HCT116 (cell line): ENCODE results near the gene ADGRV1. TPM values are rescaled to one million over a fixed set of nuclear protein-coding genes. Genes with fewer than 3 reads are reported as not detected.

Experiments
- ATAC-seq: fragments of 200-7000 bp; cut with Tn5 transposase; 2 replicates; pipeline ENCODE4 v1.9.1; 2020; ENCODE audit warnings: mild to moderate bottlenecking, moderate library complexity
- BruUV-seq: library from RNA; stranded (reverse); fragments of 400-500 nt; replicated peaks from 2 replicates; lab custom pipeline; 2021; lab: Mats Ljungman, UMichigan
- CTCF ChIA-PET: fragments of 300-600 bp; sonication (Branson Sonifier 250); formaldehyde crosslinking; loops from one replicate; lab custom pipeline; 2021; ENCODE audit warnings: antibody characterized with exemption; lab: Charles Lee
- POLR2A ChIA-PET: fragments of 300-600, 350-600 bp; sonication (Branson Sonifier 250); formaldehyde crosslinking; loops from one replicate; lab custom pipeline; 2021; ENCODE audit warnings: antibody characterized with exemption; lab: Charles Lee
- RAD21 ChIA-PET, 2 experiments: fragments of 300-600 bp; sonication (Branson Sonifier 250); formaldehyde crosslinking; loops; one replicate each; lab custom pipeline; 2023; ENCODE audit warnings: low total read pairs in 2 of 2; ENCODE audit not compliant: uncharacterized antibody in 2 of 2, unreplicated experiment in 2 of 2, low non-redundant PET in 1 of 2; lab: Charles Lee
- DNase-seq: peaks from one replicate; pipeline ENCODE4 v3.0.0-alpha.2; 2010; ENCODE audit warnings: low read depth, low spot score
- H2AFZ ChIP-seq: fragments of 200-600 bp; shearing (Covaris generic), sonication (generic); 2 replicates; pipeline ENCODE4 v1.6.1; 2017; ENCODE audit warnings: low read depth, mixed run types, mixed read lengths, antibody characterized with exemption, low read length; ENCODE audit not compliant: poor library complexity, severe bottlenecking
- H3K27ac ChIP-seq: 2 replicates; pipeline ENCODE4 v1.5.1; 2012; ENCODE audit warnings: low read depth, low read length
- H3K27me3 ChIP-seq: fragments of 200-600 bp; sonication (generic); 2 replicates; pipeline ENCODE4 v1.6.1; 2016; ENCODE audit warnings: mixed run types, low read length, mixed read lengths; ENCODE audit not compliant: insufficient read depth
- H3K36me3 ChIP-seq, 2 experiments: fragments of 200-500 bp in 1 of 2; fragments of 200-600 bp in 1 of 2; sonication (Bioruptor generic) in 1 of 2; sonication (generic) in 1 of 2; 2 replicates each; pipeline versions ENCODE4 v1.5.1 to v1.6.1; 2014 to 2016; ENCODE audit warnings: low read length in 2 of 2, inconsistent platforms in 1 of 2, mixed read lengths in 1 of 2, mixed run types in 1 of 2; ENCODE audit not compliant: insufficient read depth in 2 of 2, control insufficient read depth in 1 of 2
- H3K4me1 ChIP-seq, 2 experiments: fragments of 200-600 bp in 1 of 2; sonication (generic) in 1 of 2; 2 replicates each; pipeline versions ENCODE4 v1.5.1 to v1.6.1; 2012 to 2017; ENCODE audit warnings: low read length in 2 of 2, inconsistent platforms in 1 of 2, mild to moderate bottlenecking in 1 of 2, mixed read lengths in 1 of 2, mixed run types in 1 of 2, moderate library complexity in 1 of 2; ENCODE audit not compliant: insufficient read depth in 2 of 2, control insufficient read depth in 1 of 2
- H3K4me2 ChIP-seq: fragments of 200-600 bp; sonication (generic); 2 replicates; pipeline ENCODE4 v1.6.1; 2017; ENCODE audit warnings: mixed run types, low read length, mixed read lengths
- H3K4me3 ChIP-seq, 2 experiments: fragments of 200-600 bp in 1 of 2; sonication (generic) in 1 of 2; replicated peaks in 1 of 2; 2 replicates each; pipeline ENCODE4 v1.5.1; 2011 to 2016; ENCODE audit warnings: low read length in 2 of 2, control low read depth in 1 of 2, low read depth in 1 of 2, mild to moderate bottlenecking in 1 of 2, mixed read lengths in 1 of 2, mixed run types in 1 of 2
- H3K79me2 ChIP-seq: fragments of 200-600 bp; sonication (generic); 2 replicates; pipeline ENCODE4 v1.6.1; 2017; ENCODE audit warnings: mild to moderate bottlenecking, mixed run types, low read length, moderate library complexity, mixed read lengths; ENCODE audit not compliant: insufficient read depth
- H3K9ac ChIP-seq: fragments of 200-600 bp; sonication (generic); 2 replicates; pipeline ENCODE4 v1.6.1; 2016; ENCODE audit warnings: low read length, mixed read lengths
- H3K9me2 ChIP-seq: fragments of 200-600 bp; sonication (generic), shearing (Covaris generic); 2 replicates; pipeline ENCODE4 v1.6.1; 2017; ENCODE audit warnings: mixed run types, mild to moderate bottlenecking, moderate library complexity; ENCODE audit not compliant: insufficient read depth
- H3K9me3 ChIP-seq, 2 experiments: fragments of 200-500 bp in 1 of 2; fragments of 200-600 bp in 1 of 2; sonication (Bioruptor generic) in 1 of 2; sonication (generic) in 1 of 2; 2 replicates each; pipeline ENCODE4 v1.6.1; 2014 to 2017; ENCODE audit warnings: low read length in 2 of 2, mixed read lengths in 2 of 2, inconsistent platforms in 1 of 2, low read depth in 1 of 2, mild to moderate bottlenecking in 1 of 2, mixed run types in 1 of 2, moderate library complexity in 1 of 2; ENCODE audit not compliant: control insufficient read depth in 1 of 2, insufficient read depth in 1 of 2
- H4K20me1 ChIP-seq: fragments of 200-600 bp; sonication (generic), shearing (Covaris generic); 2 replicates; pipeline ENCODE4 v1.6.1; 2017; ENCODE audit warnings: mixed run types, mild to moderate bottlenecking, moderate library complexity; ENCODE audit not compliant: insufficient read depth
- ATF3 ChIP-seq: IDR thresholded peaks from 2 replicates; pipeline ENCODE4 v1.6.1; 2012
- CEBPB ChIP-seq: IDR thresholded peaks from 2 replicates; pipeline ENCODE4 v1.6.1; 2012; ENCODE audit warnings: low read depth
- CTCF ChIP-seq, 3 experiments: fragments of 200-600 bp in 1 of 3; sonication (generic) in 1 of 3; IDR thresholded peaks in 2 of 3; conservative IDR thresholded peaks in 1 of 3; 2 replicates each; pipeline ENCODE4 v1.5.1; 2012 to 2017; ENCODE audit warnings: low read depth in 2 of 3, low read length in 2 of 3, antibody characterized with exemption in 1 of 3, borderline replicate concordance in 1 of 3, control low read depth in 1 of 3, mild to moderate bottlenecking in 1 of 3, mixed read lengths in 1 of 3, mixed run types in 1 of 3, moderate library complexity in 1 of 3; ENCODE audit not compliant: insufficient read depth in 1 of 3
- ELF1 ChIP-seq: IDR thresholded peaks from 2 replicates; pipeline ENCODE4 v1.6.1; 2012; ENCODE audit warnings: low read depth, borderline replicate concordance
- FOSL1 ChIP-seq: IDR thresholded peaks from 2 replicates; pipeline ENCODE4 v1.6.1; 2012; ENCODE audit warnings: low read depth
- JUND ChIP-seq: IDR thresholded peaks from 2 replicates; pipeline ENCODE4 v1.6.1; 2012
- POLR2A ChIP-seq: IDR thresholded peaks from 2 replicates; pipeline ENCODE4 v1.7.0; 2011; ENCODE audit warnings: borderline replicate concordance; ENCODE audit not compliant: insufficient read depth, insufficient read length; ENCODE audit errors: extremely low read depth
- RAD21 ChIP-seq: IDR thresholded peaks from 2 replicates; pipeline ENCODE4 v1.6.1; 2012; ENCODE audit warnings: low read depth, mild to moderate bottlenecking
- SIN3A ChIP-seq: IDR thresholded peaks from 2 replicates; pipeline ENCODE4 v1.6.1; 2012; ENCODE audit warnings: low read depth
- SRF ChIP-seq: IDR thresholded peaks from 2 replicates; pipeline ENCODE4 v1.6.1; 2012; ENCODE audit warnings: low read depth
- TCF7L2 ChIP-seq: IDR thresholded peaks from 2 replicates; pipeline ENCODE4 v1.7.0; 2011; ENCODE audit warnings: borderline replicate concordance, inconsistent platforms; ENCODE audit not compliant: insufficient read depth, insufficient read length; ENCODE audit errors: extremely low read depth
- YY1 ChIP-seq: IDR thresholded peaks from 2 replicates; pipeline ENCODE4 v1.6.1; 2011; ENCODE audit warnings: low read length, low read depth, moderate library complexity, mild to moderate bottlenecking; ENCODE audit not compliant: insufficient replicate concordance; ENCODE audit errors: extremely low read depth
- ZBTB33 ChIP-seq: IDR thresholded peaks from 2 replicates; pipeline ENCODE4 v1.6.1; 2011; ENCODE audit warnings: mild to moderate bottlenecking, low read length, moderate library complexity; ENCODE audit not compliant: insufficient replicate concordance; ENCODE audit errors: extremely low read depth
- ZNF274 ChIP-seq: fragments of 200-500 bp; sonication (Bioruptor generic); IDR thresholded peaks from 2 replicates; pipeline ENCODE4 v1.6.1; 2014; ENCODE audit warnings: mild to moderate bottlenecking, low read depth, low read length, inconsistent platforms
- intact Hi-C: fragments of 100-400 bp; cut with micrococcal nuclease; formaldehyde crosslinking; loops from 2 replicates; pipeline ENCODE4 v1.10.0; 2022
- total RNA-seq: library from RNA; stranded (reverse); gene quantifications from one replicate; pipeline ENCODE4 v1.2.1, GENCODE V29; 2021; ENCODE audit not compliant: unreplicated experiment

ADGRV1 gene
- total RNA-seq, 1 experiment from 2014 or later, result 6.0 TPM

DNA sequence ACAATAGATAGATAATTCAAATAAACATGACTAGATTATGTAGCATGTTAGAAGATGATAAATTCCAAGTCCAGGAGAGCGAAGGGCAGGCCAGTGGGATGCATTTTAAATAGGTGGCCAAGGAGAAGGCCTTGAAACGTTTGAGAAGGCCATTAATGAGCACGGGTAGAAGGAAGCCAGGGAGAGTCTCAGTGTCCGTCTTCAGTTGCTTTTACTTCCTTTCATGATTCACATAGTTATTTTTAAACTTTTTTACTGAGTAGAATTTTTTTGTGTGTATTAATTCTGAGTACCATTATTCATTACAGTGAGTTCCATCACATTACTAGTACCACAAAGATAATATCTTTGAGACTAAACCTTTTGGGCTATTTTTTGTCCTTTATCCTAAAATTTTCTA is 565.3 kb downstream of the ADGRV1 start:
- H3K36me3 ChIP-seq, result no peaks in the 10 kb centered on the region
- no peak overlapping the region for H3K4me3 ChIP-seq
- CTCF ChIA-PET, result no interaction called here
- no TSS peak for BruUV-seq
- POLR2A ChIA-PET, result no interaction called here
- H3K4me1 ChIP-seq, result no peaks in the 10 kb centered on the region
- RAD21 ChIA-PET, result no interaction called here
- no peaks in the 10 kb centered on the region for H3K9me3 ChIP-seq
- no peak overlapping the region for H3K4me2 ChIP-seq
- intact Hi-C loops, result no loop called here
- no peak overlapping the region for H3K9ac ChIP-seq
- H3K9me2 ChIP-seq, result no peaks in the 10 kb centered on the region
- no peaks in the 10 kb centered on the region for H3K79me2 ChIP-seq
- H3K27ac ChIP-seq, result no peak overlapping the region
- no peaks in the 10 kb centered on the region for H3K27me3 ChIP-seq
- no peak for ATAC-seq
- TF ChIP-seq YY1, result no peak
- H2AFZ ChIP-seq, result no peak overlapping the region
- H4K20me1 ChIP-seq, result no peaks in the 10 kb centered on the region
- no peak for DNase-seq

GRCh38 chr5:91125916-91126315 is 567.3 kb downstream of the ADGRV1 start:
- Histone ChIP-seq H2AFZ (no peak overlapping the region), H3K4me2 (no peak overlapping the region), H3K27ac (no peak overlapping the region), H3K4me1 (no peaks in the 10 kb centered on the region), H4K20me1 (no peaks in the 10 kb centered on the region), H3K9ac (no peak overlapping the region), H3K27me3 (no peaks in the 10 kb centered on the region), H3K9me2 (no peaks in the 10 kb centered on the region), H3K79me2 (no peaks in the 10 kb centered on the region), H3K4me3 (no peak overlapping the region), H3K9me3 (no peaks in the 10 kb centered on the region), H3K36me3 (no peaks in the 10 kb centered on the region)
- ATAC-seq (no peak), DNase-seq (no peak)
- ChIA-PET CTCF (interaction anchor here (1.4 kb wide), 1 partner anchor 259 kb away, joined by 3 read pairs; no protein-coding TSS in a partner anchor), POLR2A (no interaction called here), RAD21 (no interaction called here)
- no TSS peak for BruUV-seq
- TF ChIP-seq TCF7L2, result no peak
- no peak for TF ChIP-seq CEBPB
- TF ChIP-seq RAD21, result no peak
- TF ChIP-seq SIN3A, result no peak
- no peak for TF ChIP-seq ATF3
- no peak for TF ChIP-seq ZBTB33
- TF ChIP-seq JUND, result no peak
- TF ChIP-seq CTCF (IDR thresholded peaks at IDR 0.05 in 2 of 3, conservative IDR thresholded peaks at IDR 0.05 in 1 of 3; ENCODE audit: borderline replicate concordance in 1 of 3, insufficient read depth in 1 of 3, low read depth in 2 of 3, low read length in 2 of 3), result no peak
- TF ChIP-seq ELF1, result no peak
- no peak for TF ChIP-seq POLR2A
- no peak for TF ChIP-seq FOSL1
- TF ChIP-seq ZNF274, result no peak
- TF ChIP-seq SRF, result no peak
- intact Hi-C loops, result no loop called here
